Liver (tissue), 9 donors: ENCODE results near the gene MYOF. TPM values are rescaled to one million over a fixed set of nuclear protein-coding genes. Genes with fewer than 3 reads are reported as not detected.

ENCODE experiments used
- DNase-seq: peaks from one replicate; pipeline ENCODE4 v3.0.0-alpha.2; 2017; ENCODE audit warnings: low spot score
- H3K27ac ChIP-seq, 2 donors: one replicate each; pipeline ENCODE4 v1.7.0; 2013; ENCODE audit warnings: inconsistent platforms in 2 of 2, low read length in 2 of 2, control low read depth in 1 of 2, low read depth in 1 of 2, mild to moderate bottlenecking in 1 of 2
- H3K27me3 ChIP-seq, 4 donors: one replicate each; pipeline versions ENCODE4 v1.6.1 to v1.7.0; 2013; ENCODE audit warnings: low read length in 3 of 4, inconsistent platforms in 1 of 4, mild to moderate bottlenecking in 1 of 4, moderate library complexity in 1 of 4; ENCODE audit not compliant: control insufficient read depth in 4 of 4, insufficient read depth in 4 of 4
- H3K36me3 ChIP-seq, 4 donors: one replicate each; pipeline versions ENCODE4 v1.6.1 to v1.7.0; 2013; ENCODE audit warnings: low read length in 3 of 4, mild to moderate bottlenecking in 3 of 4, low read depth in 1 of 4, moderate library complexity in 1 of 4; ENCODE audit not compliant: control insufficient read depth in 4 of 4, insufficient read depth in 3 of 4
- H3K4me1 ChIP-seq, 4 donors: one replicate each; pipeline versions ENCODE4 v1.6.1 to v1.7.0; 2013; ENCODE audit warnings: low read length in 3 of 4, mild to moderate bottlenecking in 3 of 4, moderate library complexity in 1 of 4; ENCODE audit not compliant: control insufficient read depth in 4 of 4, insufficient read depth in 4 of 4
- H3K4me3 ChIP-seq, 3 donors: one replicate each; pipeline versions ENCODE4 v1.6.1 to v1.7.0; 2013; ENCODE audit warnings: low read length in 3 of 3, control low read depth in 1 of 3, low read depth in 1 of 3, mild to moderate bottlenecking in 1 of 3
- H3K9ac ChIP-seq, 2 donors: one replicate each; pipeline ENCODE4 v1.7.0; 2013; ENCODE audit warnings: low read length in 2 of 2, mild to moderate bottlenecking in 2 of 2, moderate library complexity in 2 of 2, control low read depth in 1 of 2, low read depth in 1 of 2
- H3K9me3 ChIP-seq, 4 donors: one replicate each; pipeline versions ENCODE4 v1.6.1 to v1.7.0; 2013; ENCODE audit warnings: low read length in 3 of 4; ENCODE audit not compliant: control insufficient read depth in 4 of 4
- FOXA2 ChIP-seq: IDR thresholded peaks from 2 replicates; pipeline ENCODE4 v1.6.1; 2016; ENCODE audit warnings: antibody characterized with exemption
- GABPA ChIP-seq, 2 donors: IDR thresholded peaks in 1 of 2; conservative IDR thresholded peaks in 1 of 2; 2 replicates each; pipeline ENCODE4 v1.6.1; 2016; ENCODE audit warnings: antibody characterized with exemption in 2 of 2, mild to moderate bottlenecking in 1 of 2, moderate library complexity in 1 of 2
- HNF4G ChIP-seq: IDR thresholded peaks from 2 replicates; pipeline ENCODE4 v1.6.1; 2016; ENCODE audit warnings: antibody characterized with exemption
- JUND ChIP-seq, 2 donors: IDR thresholded peaks; 2 replicates each; pipeline ENCODE4 v1.6.1; 2016; ENCODE audit warnings: antibody characterized with exemption in 2 of 2
- NR2F2 ChIP-seq: IDR thresholded peaks from 2 replicates; pipeline ENCODE4 v1.6.1; 2016; ENCODE audit warnings: antibody characterized with exemption
- RAD21 ChIP-seq, 2 donors: IDR thresholded peaks; 2 replicates each; pipeline ENCODE4 v1.6.1; 2016; ENCODE audit warnings: antibody characterized with exemption in 2 of 2, mild to moderate bottlenecking in 2 of 2
- RXRA ChIP-seq, 2 donors: IDR thresholded peaks; 2 replicates each; pipeline ENCODE4 v1.6.1; 2017 to 2018; ENCODE audit warnings: antibody characterized with exemption in 2 of 2, mild to moderate bottlenecking in 1 of 2
- SP1 ChIP-seq: IDR thresholded peaks from 2 replicates; pipeline ENCODE4 v1.6.1; 2018; ENCODE audit warnings: antibody characterized with exemption, mild to moderate bottlenecking
- YY1 ChIP-seq: IDR thresholded peaks from 2 replicates; pipeline ENCODE4 v1.6.1; 2016; ENCODE audit warnings: antibody characterized with exemption, mild to moderate bottlenecking
- WGBS: extraction: QIAGEN DNeasy Blood & Tissue Kit; methylation state at CpG from one replicate; pipeline ENCODE4 v1.1.7; 2013; 5-methylcytosine and 5-hydroxymethylcytosine counted together
- polyA plus RNA-seq, 2 donors: library from polyadenylated mRNA; stranded (reverse) in 1 of 2; unstranded in 1 of 2; fragments of 200-250 nt in 1 of 2; fragments of >200 nt in 1 of 2; fragmentation: Nextera tagmentation in 1 of 2; extraction: Ambion mirVana in 1 of 2; gene quantifications; one replicate each; pipeline versions ENCODE4 v1.2.1 to v1.2.3, GENCODE V29; 2013 to 2015
- total RNA-seq, 2 donors: library from RNA; depleted of rRNA; stranded (reverse); fragments of >200 nt; gene quantifications; one replicate each; pipeline ENCODE4 v1.2.3, GENCODE V29; 2014
- TF ChIP-seq, protein P1 (sequence below): fragments of 150-350 bp; IDR thresholded peaks from 2 replicates; pipeline ENCODE4 v1.5.1; 2017; ENCODE audit warnings: improper control_type of control experiment, low read depth, low read length; ENCODE audit not compliant: missing input control
- TF ChIP-seq, protein P2 (sequence below): IDR thresholded peaks from 2 replicates; pipeline ENCODE4 v1.6.1; 2016; ENCODE audit warnings: antibody characterized with exemption
- donor health status: healthy.
- donor health status: healthy.
- donor health status: healthy.
- donor health status: healthy.
- donor health status: healthy.

Gene MYOF
- total and polyA plus RNA-seq, 4 donors: 0.89 to 5.7 (median 3.2) TPM

- TF ChIP-seq JUND (IDR thresholded peaks at IDR 0.05) (no peak), GABPA (IDR thresholded peaks at IDR 0.05 in 1 of 2, conservative IDR thresholded peaks at IDR 0.05 in 1 of 2) (no peak), HNF4G (no peak)
- TF ChIP-seq, protein P1, sequence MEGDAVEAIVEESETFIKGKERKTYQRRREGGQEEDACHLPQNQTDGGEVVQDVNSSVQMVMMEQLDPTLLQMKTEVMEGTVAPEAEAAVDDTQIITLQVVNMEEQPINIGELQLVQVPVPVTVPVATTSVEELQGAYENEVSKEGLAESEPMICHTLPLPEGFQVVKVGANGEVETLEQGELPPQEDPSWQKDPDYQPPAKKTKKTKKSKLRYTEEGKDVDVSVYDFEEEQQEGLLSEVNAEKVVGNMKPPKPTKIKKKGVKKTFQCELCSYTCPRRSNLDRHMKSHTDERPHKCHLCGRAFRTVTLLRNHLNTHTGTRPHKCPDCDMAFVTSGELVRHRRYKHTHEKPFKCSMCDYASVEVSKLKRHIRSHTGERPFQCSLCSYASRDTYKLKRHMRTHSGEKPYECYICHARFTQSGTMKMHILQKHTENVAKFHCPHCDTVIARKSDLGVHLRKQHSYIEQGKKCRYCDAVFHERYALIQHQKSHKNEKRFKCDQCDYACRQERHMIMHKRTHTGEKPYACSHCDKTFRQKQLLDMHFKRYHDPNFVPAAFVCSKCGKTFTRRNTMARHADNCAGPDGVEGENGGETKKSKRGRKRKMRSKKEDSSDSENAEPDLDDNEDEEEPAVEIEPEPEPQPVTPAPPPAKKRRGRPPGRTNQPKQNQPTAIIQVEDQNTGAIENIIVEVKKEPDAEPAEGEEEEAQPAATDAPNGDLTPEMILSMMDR: no peak
- TF ChIP-seq, protein P2, sequence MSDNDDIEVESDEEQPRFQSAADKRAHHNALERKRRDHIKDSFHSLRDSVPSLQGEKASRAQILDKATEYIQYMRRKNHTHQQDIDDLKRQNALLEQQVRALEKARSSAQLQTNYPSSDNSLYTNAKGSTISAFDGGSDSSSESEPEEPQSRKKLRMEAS: no peak
- DNase-seq: no peak
- no peak overlapping the region for H3K9ac ChIP-seq
- H3K9me3 ChIP-seq: no peaks in the 10 kb centered on the region
- H3K4me1 ChIP-seq: no peaks in the 10 kb centered on the region
- no peaks in the 10 kb centered on the region for H3K27me3 ChIP-seq
- no peak overlapping the region for H3K4me3 ChIP-seq
- no peaks in the 10 kb centered on the region for H3K36me3 ChIP-seq
- no peak overlapping the region for H3K27ac ChIP-seq
- 95% methylated on average over 1 of the region's 1 CpG for WGBS
These were observed 78.7 kb downstream of the MYOF start for GRCh38 chr10:93403152-93404047.

DNA sequence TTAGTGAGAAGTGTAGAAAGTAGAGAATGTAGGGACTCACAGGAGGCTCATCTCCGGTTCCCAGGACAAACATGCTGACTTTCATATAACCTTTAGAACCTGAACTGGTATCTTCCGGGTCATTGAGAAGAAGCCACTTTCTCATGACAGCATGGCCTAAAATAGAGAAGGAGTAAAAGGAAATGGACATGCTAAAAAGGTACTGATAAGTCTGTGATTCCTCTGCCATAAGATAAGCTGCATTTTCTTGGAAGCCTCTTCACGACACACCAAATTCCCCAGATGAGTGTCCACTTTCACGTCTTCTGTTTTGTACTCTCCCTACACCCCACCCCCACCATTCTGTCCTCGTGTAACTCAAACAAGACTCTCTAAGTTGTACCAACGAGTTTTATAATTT is 79.9 kb downstream of the MYOF start:
- no peaks in the 10 kb centered on the region for H3K9me3 ChIP-seq
- H3K4me1 ChIP-seq: no peaks in the 10 kb centered on the region
- no peaks in the 10 kb centered on the region for H3K27me3 ChIP-seq
- WGBS: 58% methylated on average over 6 of the region's 6 CpGs
- H3K4me3 ChIP-seq: no peak overlapping the region
- TF ChIP-seq FOXA2 (no peak), RXRA (IDR thresholded peaks at IDR 0.05) (no peak), RAD21 (IDR thresholded peaks at IDR 0.05) (no peak), GABPA (IDR thresholded peaks at IDR 0.05 in 1 of 2, conservative IDR thresholded peaks at IDR 0.05 in 1 of 2) (no peak), NR2F2 (no peak)
- TF ChIP-seq, protein P2: no peak
- TF ChIP-seq, protein P1: no peak
- DNase-seq: no peak
- no peak overlapping the region for H3K27ac ChIP-seq
- H3K36me3 ChIP-seq: no peaks in the 10 kb centered on the region
- H3K9ac ChIP-seq: no peak overlapping the region

DNA sequence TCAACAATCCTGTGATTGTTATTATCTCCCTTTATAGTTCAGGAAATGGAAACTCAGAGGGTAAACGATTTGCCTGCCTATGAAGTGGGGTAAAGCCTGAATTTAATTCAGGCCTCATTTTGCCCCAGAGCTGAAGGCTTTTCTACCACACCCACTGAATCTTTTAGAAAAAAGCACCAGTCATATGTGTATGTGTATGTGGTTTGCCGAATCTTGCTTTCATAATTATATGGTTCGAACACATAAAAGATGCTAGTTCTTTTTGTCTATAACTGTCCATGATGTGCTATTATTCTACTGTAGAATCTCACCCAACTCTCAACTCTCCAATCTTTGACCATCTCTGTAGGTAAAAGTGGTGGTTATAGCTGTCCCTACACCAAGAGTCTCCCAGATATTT is 83.6 kb downstream of the MYOF start:
- H3K4me1 ChIP-seq: no peaks in the 10 kb centered on the region

More for the DNA sequence above, 83.6 kb downstream of the MYOF start:
- no peaks in the 10 kb centered on the region for H3K27me3 ChIP-seq
- TF ChIP-seq, protein P2: no peak
- TF ChIP-seq YY1: no peak
- TF ChIP-seq, protein P1: no peak
- no peak for TF ChIP-seq SP1
- no peak overlapping the region for H3K9ac ChIP-seq
- no peak overlapping the region for H3K27ac ChIP-seq
- no peaks in the 10 kb centered on the region for H3K9me3 ChIP-seq
- no peak overlapping the region for H3K4me3 ChIP-seq
- DNase-seq: no peak
- WGBS: 78% methylated on average over 3 of the region's 3 CpGs
- no peaks in the 10 kb centered on the region for H3K36me3 ChIP-seq
